Fibroblast of the aortic adventitia (primary cell): ENCODE measurements around the gene EIF4H. TPM values are rescaled to one million over a fixed set of nuclear protein-coding genes. Genes with fewer than 3 reads are reported as not detected.

Experiments
- DNase-seq: peaks from one replicate; pipeline ENCODE4 v3.0.0-alpha.2; 2010; ENCODE audit warnings: low read depth
- H3K4me3 ChIP-seq: 2 replicates; pipeline ENCODE4 v1.5.1; 2011; ENCODE audit warnings: low read depth, mild to moderate bottlenecking, control low read depth, low read length, moderate library complexity
- total RNA-seq: library from RNA; depleted of rRNA; stranded (reverse); fragments of >200 nt; gene quantifications from 2 replicates; pipeline ENCODE4 v1.2.3, GENCODE V29; 2012; ENCODE audit warnings: low replicate concordance
- TF ChIP-seq, protein P1 (sequence below): IDR thresholded peaks from 2 replicates; pipeline ENCODE4 v1.5.1; 2011; ENCODE audit warnings: mild to moderate bottlenecking, low read length, control low read depth, inconsistent platforms; ENCODE audit not compliant: insufficient read depth

The EIF4H gene
- total RNA-seq: 198 and 225 TPM in 2 replicates

DNA sequence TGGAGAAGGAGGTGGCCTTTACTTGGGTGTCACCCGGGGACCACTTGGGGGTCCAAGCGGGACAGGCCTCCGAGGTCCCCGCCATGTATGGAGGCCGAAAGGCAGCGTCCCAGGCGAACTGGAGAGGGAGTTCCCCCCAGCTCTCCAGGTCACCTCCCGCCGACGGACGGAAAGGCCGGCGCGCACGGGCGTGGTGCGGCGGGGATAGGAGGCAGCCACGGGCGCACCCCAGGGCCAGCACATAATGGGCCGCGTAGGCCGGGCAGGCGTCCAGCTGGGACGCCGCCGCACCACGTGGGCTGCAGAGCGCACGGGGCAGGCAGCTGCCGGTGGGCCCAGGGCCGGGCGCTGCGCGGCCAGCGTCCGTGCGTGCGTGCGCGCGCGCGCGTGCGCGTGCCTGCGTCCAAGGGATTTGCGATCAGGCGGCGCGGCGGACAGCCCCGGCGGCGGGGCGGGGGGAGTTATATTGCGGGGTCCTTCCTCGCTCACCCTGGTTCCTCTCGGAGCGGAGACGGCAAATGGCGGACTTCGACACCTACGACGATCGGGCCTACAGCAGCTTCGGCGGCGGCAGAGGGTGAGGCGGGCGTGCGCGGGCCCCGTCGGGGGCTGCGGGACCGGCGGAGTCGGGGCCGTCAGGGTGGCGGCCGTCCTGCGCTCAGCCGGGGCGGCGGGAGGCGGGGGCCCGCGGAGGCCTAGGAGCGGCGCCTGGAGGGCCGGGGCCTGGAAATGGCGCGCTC lies at the start of gene EIF4H:
TSS of gene EIF4H (plus strand) at position 491 of the 740 bp plus-strand sequence. CDS start at position 519, 28 bp downstream.
- H3K4me3 ChIP-seq: peak within 1 kb of the TSS; percentile 75
- TF ChIP-seq, protein P1, sequence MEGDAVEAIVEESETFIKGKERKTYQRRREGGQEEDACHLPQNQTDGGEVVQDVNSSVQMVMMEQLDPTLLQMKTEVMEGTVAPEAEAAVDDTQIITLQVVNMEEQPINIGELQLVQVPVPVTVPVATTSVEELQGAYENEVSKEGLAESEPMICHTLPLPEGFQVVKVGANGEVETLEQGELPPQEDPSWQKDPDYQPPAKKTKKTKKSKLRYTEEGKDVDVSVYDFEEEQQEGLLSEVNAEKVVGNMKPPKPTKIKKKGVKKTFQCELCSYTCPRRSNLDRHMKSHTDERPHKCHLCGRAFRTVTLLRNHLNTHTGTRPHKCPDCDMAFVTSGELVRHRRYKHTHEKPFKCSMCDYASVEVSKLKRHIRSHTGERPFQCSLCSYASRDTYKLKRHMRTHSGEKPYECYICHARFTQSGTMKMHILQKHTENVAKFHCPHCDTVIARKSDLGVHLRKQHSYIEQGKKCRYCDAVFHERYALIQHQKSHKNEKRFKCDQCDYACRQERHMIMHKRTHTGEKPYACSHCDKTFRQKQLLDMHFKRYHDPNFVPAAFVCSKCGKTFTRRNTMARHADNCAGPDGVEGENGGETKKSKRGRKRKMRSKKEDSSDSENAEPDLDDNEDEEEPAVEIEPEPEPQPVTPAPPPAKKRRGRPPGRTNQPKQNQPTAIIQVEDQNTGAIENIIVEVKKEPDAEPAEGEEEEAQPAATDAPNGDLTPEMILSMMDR: no peak
- DNase-seq: peak; percentile 95

DNA sequence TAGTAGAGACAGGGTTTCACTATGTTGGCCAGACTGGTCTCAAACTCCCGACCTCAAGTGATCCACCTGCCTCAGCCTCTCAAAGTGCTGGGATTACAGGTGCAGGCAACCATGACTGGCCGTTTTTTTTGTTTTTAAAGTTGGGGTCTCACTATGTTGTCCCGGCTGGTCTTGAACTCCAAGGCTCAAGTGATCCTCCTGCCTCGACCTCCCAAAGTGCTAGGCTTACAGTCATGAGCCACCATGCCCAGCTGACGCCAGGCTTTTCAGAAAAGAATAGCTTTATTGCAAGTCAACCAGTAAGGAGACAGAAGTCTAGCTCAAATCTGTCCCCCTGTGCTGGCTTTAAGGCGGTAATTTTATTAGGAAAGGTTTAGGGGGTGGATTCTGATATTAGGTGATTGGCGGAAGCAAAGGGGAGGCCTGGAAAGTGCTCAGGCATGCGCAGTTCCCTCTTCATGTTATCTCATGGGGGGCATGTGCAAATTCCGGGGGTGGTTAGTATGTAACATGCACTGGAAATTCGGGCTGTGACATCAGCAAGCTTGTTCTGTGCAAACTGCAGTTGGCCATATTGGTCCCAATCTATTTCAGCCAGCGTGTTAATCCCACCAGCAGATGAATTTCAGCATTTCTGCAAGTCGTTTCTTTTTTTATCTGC lies 47.8 kb upstream of the EIF4H start:
- no peak overlapping the region for H3K4me3 ChIP-seq
- DNase-seq: no peak
- TF ChIP-seq, protein P1: no peak

DNA sequence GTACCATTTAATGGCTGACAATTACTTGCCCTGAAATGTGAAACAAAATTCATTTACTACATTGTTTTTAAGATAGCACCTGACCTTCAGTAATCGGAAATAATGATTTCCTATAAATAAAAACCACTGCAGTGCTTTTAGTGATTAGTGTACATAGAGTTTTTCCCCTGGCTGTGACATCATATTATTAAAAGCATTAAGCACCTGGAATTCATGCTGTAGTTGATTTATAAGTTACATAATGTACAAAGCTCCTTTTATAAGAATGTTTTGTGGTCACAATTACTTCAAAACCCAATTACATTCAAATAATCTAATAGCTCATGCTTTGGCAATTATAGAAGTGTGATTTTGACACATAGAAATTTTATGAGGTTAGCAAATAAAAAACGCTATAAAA lies 44.3 kb upstream of the EIF4H start:
- TF ChIP-seq, protein P1: no peak

GRCh38 chr7:74130518-74130917 lies 43.6 kb upstream of the EIF4H start:
- TF ChIP-seq, protein P1: no peak
- no peak for DNase-seq
- no peak overlapping the region for H3K4me3 ChIP-seq

More for the DNA sequence above, 44.3 kb upstream of the EIF4H start:
- H3K4me3 ChIP-seq: no peak overlapping the region
- no peak for DNase-seq

- TF ChIP-seq, protein P1: no peak
- peak; percentile 32 for DNase-seq
Measured at GRCh38 chr7:74134117-74134620, 40.0 kb upstream of the EIF4H start.

GRCh38 chr7:74138334-74138867 lies 35.8 kb upstream of the EIF4H start:
- TF ChIP-seq, protein P1: no peak
- H3K4me3 ChIP-seq: no peak overlapping the region
- DNase-seq: no peak

More at GRCh38 chr7:74134117-74134620, 40.0 kb upstream of the EIF4H start:
- H3K4me3 ChIP-seq: no peak overlapping the region
